GM12864 (cell line): Measurements from ENCODE around the gene ZFX.

ENCODE experiments used
- DNase-seq: peaks from one replicate; pipeline ENCODE4 v3.0.0-alpha.2; 2011; ENCODE audit warnings: low read depth
- H3K4me3 ChIP-seq: 2 replicates; pipeline ENCODE4 v1.5.1; 2011; ENCODE audit warnings: mild to moderate bottlenecking, low read depth, low read length, control low read depth
- TF ChIP-seq, protein P1 (sequence below): IDR thresholded peaks from 2 replicates; pipeline ENCODE4 v1.5.1; 2011; ENCODE audit warnings: low read depth, mild to moderate bottlenecking, moderate library complexity, low read length, control low read depth, inconsistent platforms; ENCODE audit errors: missing control alignments

Gene ZFX

DNA sequence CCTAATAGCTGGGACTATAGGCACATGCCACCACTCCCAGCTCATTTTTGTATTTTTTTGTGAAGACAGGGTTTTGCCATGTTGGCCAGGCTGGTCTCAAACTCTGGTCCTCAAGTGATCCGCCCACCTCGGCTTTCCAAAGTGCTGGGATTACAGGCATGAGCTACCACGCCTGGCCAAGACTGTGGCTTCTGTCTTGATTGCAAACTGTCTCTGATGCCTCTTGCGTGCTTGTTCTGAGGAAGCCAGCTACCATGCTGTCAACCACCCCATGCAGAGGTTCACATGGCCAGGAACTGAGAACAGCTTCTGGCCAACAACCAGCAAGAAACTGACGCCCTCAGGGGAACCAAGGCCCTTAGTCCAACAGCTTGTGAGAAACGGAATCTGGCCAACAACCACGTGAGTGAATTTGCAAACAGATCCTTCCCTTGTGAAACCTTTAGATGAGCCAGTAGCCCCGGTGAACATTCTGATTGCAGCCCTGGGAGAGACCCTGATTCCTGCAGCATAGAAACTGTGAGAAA is 93.2 kb downstream of the ZFX start:
- H3K4me3 ChIP-seq: no peak overlapping the region; the same call in 1 of the 2 replicates
- TF ChIP-seq, protein P1, sequence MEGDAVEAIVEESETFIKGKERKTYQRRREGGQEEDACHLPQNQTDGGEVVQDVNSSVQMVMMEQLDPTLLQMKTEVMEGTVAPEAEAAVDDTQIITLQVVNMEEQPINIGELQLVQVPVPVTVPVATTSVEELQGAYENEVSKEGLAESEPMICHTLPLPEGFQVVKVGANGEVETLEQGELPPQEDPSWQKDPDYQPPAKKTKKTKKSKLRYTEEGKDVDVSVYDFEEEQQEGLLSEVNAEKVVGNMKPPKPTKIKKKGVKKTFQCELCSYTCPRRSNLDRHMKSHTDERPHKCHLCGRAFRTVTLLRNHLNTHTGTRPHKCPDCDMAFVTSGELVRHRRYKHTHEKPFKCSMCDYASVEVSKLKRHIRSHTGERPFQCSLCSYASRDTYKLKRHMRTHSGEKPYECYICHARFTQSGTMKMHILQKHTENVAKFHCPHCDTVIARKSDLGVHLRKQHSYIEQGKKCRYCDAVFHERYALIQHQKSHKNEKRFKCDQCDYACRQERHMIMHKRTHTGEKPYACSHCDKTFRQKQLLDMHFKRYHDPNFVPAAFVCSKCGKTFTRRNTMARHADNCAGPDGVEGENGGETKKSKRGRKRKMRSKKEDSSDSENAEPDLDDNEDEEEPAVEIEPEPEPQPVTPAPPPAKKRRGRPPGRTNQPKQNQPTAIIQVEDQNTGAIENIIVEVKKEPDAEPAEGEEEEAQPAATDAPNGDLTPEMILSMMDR: no peak
- peak; percentile 92 for DNase-seq

DNA sequence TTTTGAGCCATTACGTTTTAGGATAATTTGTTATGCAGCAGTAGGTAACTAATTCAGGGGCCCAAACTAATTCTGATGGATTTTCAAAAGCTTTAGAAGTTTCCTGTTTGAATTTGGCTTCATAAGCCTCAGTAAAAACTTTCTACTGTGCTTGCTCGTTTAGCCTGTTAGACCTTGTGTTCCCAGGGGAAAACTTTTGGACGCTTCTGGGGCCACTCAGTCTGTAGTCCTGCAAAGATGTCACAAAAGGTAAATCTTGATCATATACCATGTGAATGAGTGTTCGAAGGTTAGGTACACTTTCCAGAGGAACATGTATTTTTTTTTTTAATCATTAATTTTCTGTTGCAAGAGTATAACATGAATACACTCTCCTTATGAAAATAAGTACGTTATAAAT is 93.7 kb downstream of the ZFX start:
- H3K4me3 ChIP-seq: no peak overlapping the region; the same call in 1 of the 2 replicates
- TF ChIP-seq, protein P1: no peak
- no peak for DNase-seq

DNA sequence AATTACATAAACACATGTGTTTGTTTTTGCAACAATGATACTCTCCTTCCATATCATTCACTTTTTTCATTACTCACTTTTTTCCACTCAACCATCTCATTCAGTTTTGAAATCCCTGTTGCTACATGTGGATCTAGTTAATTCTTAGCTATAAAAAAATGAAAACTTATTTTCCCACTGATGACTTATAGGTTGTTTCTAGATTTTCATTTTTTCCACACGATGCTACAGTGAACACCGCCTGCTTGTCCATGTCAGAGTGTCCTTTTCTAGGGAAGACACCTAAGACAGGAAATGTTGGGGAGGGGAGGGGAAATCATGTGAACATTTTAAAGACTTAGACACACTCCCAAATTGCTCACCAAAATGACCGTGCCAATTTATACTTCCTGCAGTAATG is 94.2 kb downstream of the ZFX start:
- TF ChIP-seq, protein P1: no peak
- DNase-seq: no peak
- no peak overlapping the region for H3K4me3 ChIP-seq

DNA sequence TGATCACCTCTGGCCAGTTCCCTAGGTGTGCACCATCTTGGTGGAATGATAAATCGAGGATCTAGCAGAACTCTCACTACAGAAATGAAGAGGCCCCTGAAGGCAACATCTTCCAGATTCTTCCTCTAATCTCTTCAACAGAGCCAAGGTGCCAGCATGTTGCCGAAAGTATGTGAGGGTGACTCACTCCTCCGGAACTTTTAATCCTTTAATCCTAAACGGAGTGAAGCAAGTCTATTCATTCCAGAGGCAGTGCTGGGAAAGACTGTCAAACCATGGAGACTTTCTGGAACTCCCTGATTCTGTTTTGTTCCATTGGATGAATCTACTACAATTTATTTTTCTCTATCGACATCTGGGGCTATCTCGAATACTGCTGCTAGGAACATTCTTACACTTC is 95.7 kb downstream of the ZFX start:
- TF ChIP-seq, protein P1: no peak
- DNase-seq: no peak
- no peak overlapping the region for H3K4me3 ChIP-seq

DNA sequence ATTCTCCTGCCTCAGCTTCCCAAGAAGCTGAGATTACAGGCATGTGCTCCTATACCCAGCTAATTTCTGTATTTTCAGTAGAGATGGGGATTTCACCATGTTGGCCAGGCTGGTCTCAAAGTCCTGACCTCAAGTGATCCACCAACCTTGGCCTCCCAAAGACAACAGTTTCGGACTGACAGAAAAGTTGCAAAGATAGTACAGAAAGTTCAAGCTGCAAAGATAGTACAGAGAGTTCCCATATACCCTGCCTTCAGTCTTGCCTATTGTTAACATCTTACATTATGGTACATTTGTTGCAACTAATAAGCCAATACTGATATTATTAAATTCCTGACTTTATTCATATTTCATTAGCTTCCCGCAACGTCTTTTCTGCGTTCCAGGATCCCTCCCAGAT is 98.5 kb downstream of the ZFX start:
- TF ChIP-seq, protein P1: no peak
- DNase-seq: no peak
- no peak overlapping the region for H3K4me3 ChIP-seq

DNA sequence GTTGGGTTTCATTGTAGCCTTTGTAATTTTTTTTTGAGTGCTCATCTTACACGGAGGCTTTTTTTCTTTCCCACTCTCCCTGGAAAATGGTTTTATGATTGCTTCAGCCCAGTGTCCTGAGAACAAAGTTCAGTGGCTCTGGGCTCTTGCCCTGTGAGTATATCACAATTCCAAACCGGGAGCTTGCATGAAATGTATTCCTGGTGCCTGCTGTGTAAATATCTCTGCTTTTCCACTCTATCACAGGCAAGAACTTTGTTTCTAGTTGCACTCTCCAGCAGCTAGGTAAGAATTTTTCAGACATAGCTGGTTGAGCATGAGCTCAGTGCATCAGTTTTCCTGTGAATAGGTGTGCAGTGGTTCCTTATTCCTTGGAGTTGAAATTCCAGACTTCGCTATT is 103.5 kb downstream of the ZFX start:
- no peak overlapping the region for H3K4me3 ChIP-seq
- DNase-seq: no peak
- TF ChIP-seq, protein P1: no peak

DNA sequence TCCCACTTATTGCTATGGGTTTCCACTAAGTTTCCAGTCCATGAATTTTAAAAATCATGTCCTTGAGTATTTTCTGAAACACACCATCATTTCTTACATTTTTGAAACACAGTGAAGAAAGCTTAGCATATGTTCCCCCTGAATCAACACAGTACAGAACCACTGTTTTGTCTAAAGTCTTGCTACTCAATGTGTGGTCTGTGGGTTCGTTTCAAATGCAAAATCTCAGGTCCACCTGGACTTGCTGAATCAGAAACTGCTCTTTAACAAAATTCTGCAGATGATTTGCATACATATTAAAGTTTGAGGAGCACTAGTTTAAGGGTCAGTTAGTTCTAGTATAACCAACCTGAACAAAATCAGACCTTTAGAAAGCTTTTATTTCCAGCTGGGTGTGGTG is 103.9 kb downstream of the ZFX start:
- TF ChIP-seq, protein P1: no peak
- H3K4me3 ChIP-seq: no peak overlapping the region
- no peak for DNase-seq
